T-helper 17 cell (primary cell): ENCODE measurements around the gene MDFI. TPM values are rescaled to one million over a fixed set of nuclear protein-coding genes. Genes with fewer than 3 reads are reported as not detected.

Experiments used
- ATAC-seq: fragments of 150-1000 bp; cut with Tn5 transposase; 2 replicates; pipeline ENCODE4 v1.10.0; 2021; ENCODE audit warnings: mild to moderate bottlenecking, moderate library complexity
- DNase-seq, 3 donors: peaks; one replicate each; pipeline versions ENCODE4 v3.0.0 to v3.0.0-alpha.2; 2020 to 2021
- H3K9me3 ChIP-seq: one replicate; pipeline ENCODE4 v1.7.0; 2013; ENCODE audit warnings: low read length, mild to moderate bottlenecking; ENCODE audit not compliant: control insufficient read depth, poor library complexity, severe bottlenecking
- H3K27ac Mint-ChIP-seq: one replicate; pipeline ENCODE4 v1.8.0; 2022; ENCODE audit warnings: mild to moderate bottlenecking, moderate library complexity, mixed read lengths
- H3K27me3 Mint-ChIP-seq: one replicate; pipeline ENCODE4 v1.8.0; 2022; ENCODE audit warnings: mixed read lengths
- H3K36me3 Mint-ChIP-seq: one replicate; pipeline ENCODE4 v1.8.0; 2022; ENCODE audit warnings: low read depth, mixed read lengths
- H3K4me1 Mint-ChIP-seq: one replicate; pipeline ENCODE4 v1.8.0; 2022; ENCODE audit warnings: mild to moderate bottlenecking, mixed read lengths
- H3K4me3 Mint-ChIP-seq: one replicate; pipeline ENCODE4 v1.8.0; 2022; ENCODE audit warnings: mild to moderate bottlenecking, moderate library complexity, mixed read lengths
- total RNA-seq, 4 donors: library from RNA in 2 of 4; stranded (reverse) in 2 of 4; gene quantifications; one replicate each; pipeline ENCODE4 v1.2.3 and lab custom pipeline; 2022 to 2026

The MDFI gene
- total RNA-seq, 2 donors from 2014 or later: not detected

GRCh38 chr6:41642090-41642959 is 4.1 kb downstream of the MDFI start:
- DNase-seq (no peak), ATAC-seq (no peak)
- Mint-ChIP-seq H3K4me3 (no peak overlapping the region), H3K27me3 (peaks cover 68% of the 10 kb centered on the region), H3K27ac (no peak overlapping the region), H3K36me3 (peaks cover 8% of the 10 kb centered on the region), H3K4me1 (peaks cover 21% of the 10 kb centered on the region)
- no peaks in the 10 kb centered on the region for H3K9me3 ChIP-seq

GRCh38 chr6:41642960-41643898 is 5.0 kb downstream of the MDFI start:
- H3K36me3 Mint-ChIP-seq: peaks cover 8% of the 10 kb centered on the region
- H3K27ac Mint-ChIP-seq: no peak overlapping the region
- no peaks in the 10 kb centered on the region for H3K9me3 ChIP-seq
- no peak overlapping the region for H3K4me3 Mint-ChIP-seq
- peaks cover 18% of the 10 kb centered on the region for H3K4me1 Mint-ChIP-seq
- peaks cover 65% of the 10 kb centered on the region for H3K27me3 Mint-ChIP-seq
- ATAC-seq (no peak), DNase-seq (no peak)

DNA sequence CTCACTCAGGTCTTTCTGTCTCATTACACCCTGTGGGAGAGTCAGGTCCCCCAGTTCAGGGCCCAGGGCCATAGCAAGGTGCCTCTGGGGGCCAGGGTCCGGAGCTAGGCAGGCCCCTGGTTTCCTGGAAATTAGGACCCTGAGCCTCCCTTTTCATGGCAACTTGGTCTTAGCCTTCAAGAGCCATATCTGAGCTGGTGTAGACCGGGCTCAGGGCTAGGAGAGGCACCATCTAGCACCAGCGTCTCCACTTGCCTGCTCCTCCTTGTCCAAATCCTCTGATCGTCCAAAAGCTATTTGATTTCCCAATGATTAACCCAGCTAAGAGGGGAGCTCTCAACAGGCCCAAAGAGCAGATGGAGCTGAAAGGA is 5.6 kb downstream of the MDFI start:
- Mint-ChIP-seq H3K4me1 (peaks cover 18% of the 10 kb centered on the region), H3K27ac (no peak overlapping the region), H3K4me3 (no peak overlapping the region), H3K36me3 (peaks cover 8% of the 10 kb centered on the region), H3K27me3 (peaks cover 69% of the 10 kb centered on the region)
- ATAC-seq (no peak), DNase-seq (no peak)
- H3K9me3 ChIP-seq: no peaks in the 10 kb centered on the region

DNA sequence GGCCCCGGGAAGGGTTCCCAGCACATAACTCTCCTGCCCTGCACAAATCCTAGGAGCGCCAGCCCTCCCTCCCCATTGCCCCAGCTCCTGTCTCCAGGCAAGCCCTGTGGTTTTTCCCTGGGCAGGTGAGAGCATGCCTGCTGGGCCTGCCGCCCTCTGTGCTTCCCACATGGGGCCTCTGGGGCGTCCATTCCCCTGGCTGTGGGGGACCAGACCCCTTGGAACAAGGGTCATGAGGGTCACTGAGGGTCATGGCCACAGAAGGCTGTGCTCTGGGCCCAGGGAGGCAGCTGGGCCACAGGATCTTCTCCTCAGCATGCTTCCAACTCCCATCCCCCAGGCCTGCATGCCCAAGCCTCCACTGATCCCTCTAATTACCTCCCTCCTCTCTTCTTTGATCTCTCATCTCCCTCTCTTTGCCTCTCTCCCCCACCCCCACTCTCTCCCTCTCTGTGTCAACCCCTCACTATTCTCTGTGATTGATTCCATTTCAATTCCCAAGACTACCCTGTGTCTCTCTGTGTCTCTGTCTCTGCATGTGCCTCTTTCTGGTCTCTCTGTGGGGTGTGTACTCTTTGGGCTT is 6.1 kb downstream of the MDFI start:
- ATAC-seq (no peak), DNase-seq (no peak)
- peaks cover 15% of the 10 kb centered on the region for H3K4me1 Mint-ChIP-seq
- peaks cover 8% of the 10 kb centered on the region for H3K36me3 Mint-ChIP-seq
- no peak overlapping the region for H3K4me3 Mint-ChIP-seq
- no peaks in the 10 kb centered on the region for H3K9me3 ChIP-seq
- no peak overlapping the region for H3K27ac Mint-ChIP-seq
- peaks cover 66% of the 10 kb centered on the region for H3K27me3 Mint-ChIP-seq

DNA sequence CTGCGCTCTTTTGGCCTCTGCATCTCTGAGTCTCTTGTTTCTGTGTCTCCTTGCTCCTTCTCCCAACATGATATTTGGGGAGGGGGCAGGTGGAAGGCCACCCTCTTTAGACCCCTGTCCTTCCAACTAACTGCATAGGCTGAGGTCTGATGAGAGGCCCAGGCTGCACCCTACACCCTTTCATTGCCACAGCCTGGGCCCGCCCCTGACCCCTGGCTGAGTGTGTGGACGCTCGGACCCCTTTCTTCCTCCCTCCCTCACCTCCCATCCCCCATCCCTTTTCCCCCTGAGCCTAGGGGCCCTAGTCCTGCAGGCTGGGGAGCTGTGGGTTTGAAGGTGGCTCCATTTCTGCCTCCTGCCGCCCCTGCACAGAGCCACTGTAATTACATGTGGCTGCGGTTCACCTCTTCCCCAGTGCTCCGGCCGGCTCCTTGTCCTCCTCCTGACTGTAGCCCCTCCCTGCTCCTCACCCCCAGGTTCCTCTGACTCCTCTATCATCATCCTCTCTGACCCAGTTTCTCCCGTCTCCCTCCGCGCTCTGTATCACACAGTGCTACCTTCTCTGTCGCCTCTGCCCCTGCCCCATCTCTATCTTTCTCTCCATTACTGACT is 6.8 kb downstream of the MDFI start:
- peaks cover 63% of the 10 kb centered on the region for H3K27me3 Mint-ChIP-seq
- ATAC-seq (no peak), DNase-seq (no peak)
- no peak overlapping the region for H3K27ac Mint-ChIP-seq
- H3K36me3 Mint-ChIP-seq: peaks cover 7% of the 10 kb centered on the region
- peaks cover 15% of the 10 kb centered on the region for H3K4me1 Mint-ChIP-seq
- H3K4me3 Mint-ChIP-seq: no peak overlapping the region
- no peaks in the 10 kb centered on the region for H3K9me3 ChIP-seq

GRCh38 chr6:41646026-41646795 is 7.9 kb downstream of the MDFI start:
- peaks cover 5% of the 10 kb centered on the region for H3K36me3 Mint-ChIP-seq
- no peak for ATAC-seq
- H3K27ac Mint-ChIP-seq: no peak overlapping the region
- DNase-seq: no peak
- H3K4me3 Mint-ChIP-seq: no peak overlapping the region
- peaks cover 15% of the 10 kb centered on the region for H3K4me1 Mint-ChIP-seq
- peaks cover 54% of the 10 kb centered on the region for H3K27me3 Mint-ChIP-seq
- H3K9me3 ChIP-seq: no peaks in the 10 kb centered on the region

- H3K9me3 ChIP-seq: no peaks in the 10 kb centered on the region
- Mint-ChIP-seq H3K4me3 (no peak overlapping the region), H3K27me3 (peaks cover 53% of the 10 kb centered on the region), H3K27ac (no peak overlapping the region), H3K36me3 (peaks cover 7% of the 10 kb centered on the region), H3K4me1 (peaks cover 15% of the 10 kb centered on the region)
- no peak for DNase-seq
- no peak for ATAC-seq
Observed at GRCh38 chr6:41647061-41647511, 8.8 kb downstream of the MDFI start.

DNA sequence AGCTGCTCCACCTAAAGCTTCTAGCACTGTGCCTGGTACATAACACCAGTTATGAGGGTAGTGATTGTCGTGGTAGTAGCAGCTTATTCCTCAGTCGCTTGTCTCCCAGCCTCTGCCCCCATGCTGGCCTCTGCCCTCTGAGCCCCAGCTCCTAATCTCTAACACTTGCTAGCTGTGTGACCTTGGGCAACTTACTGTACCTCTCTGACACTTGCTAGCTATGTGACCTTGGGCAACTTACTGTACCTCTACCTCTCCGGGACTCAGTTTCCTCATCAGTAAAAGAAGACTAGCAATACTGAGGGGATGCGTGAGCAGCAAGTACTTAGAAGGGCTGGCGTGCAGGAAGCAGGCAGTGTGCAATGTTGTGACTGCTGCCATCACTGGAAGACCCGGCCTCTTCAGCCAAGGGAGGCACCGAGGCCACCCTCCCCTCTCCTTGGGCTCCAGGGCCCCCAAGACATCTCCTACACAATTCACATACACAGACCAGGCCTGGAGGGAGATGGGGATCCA is 9.9 kb downstream of the MDFI start:
- peaks cover 11% of the 10 kb centered on the region for H3K4me1 Mint-ChIP-seq
- DNase-seq (no peak), ATAC-seq (no peak)
- H3K9me3 ChIP-seq: no peaks in the 10 kb centered on the region
- H3K27ac Mint-ChIP-seq: no peak overlapping the region
- H3K4me3 Mint-ChIP-seq: no peak overlapping the region
- peaks cover 49% of the 10 kb centered on the region for H3K27me3 Mint-ChIP-seq
- H3K36me3 Mint-ChIP-seq: peaks cover 7% of the 10 kb centered on the region

GRCh38 chr6:41648921-41649320 is 10.7 kb downstream of the MDFI start:
- Mint-ChIP-seq H3K4me3 (no peak overlapping the region), H3K27ac (no peak overlapping the region), H3K27me3 (peaks cover 53% of the 10 kb centered on the region), H3K36me3 (peaks cover 7% of the 10 kb centered on the region), H3K4me1 (peaks cover 7% of the 10 kb centered on the region)
- H3K9me3 ChIP-seq: no peaks in the 10 kb centered on the region
- no peak for DNase-seq
- no peak for ATAC-seq

GRCh38 chr6:41649596-41649995 is 11.3 kb downstream of the MDFI start:
- H3K27ac Mint-ChIP-seq: no peak overlapping the region
- no peak overlapping the region for H3K4me3 Mint-ChIP-seq
- DNase-seq (no peak), ATAC-seq (no peak)
- H3K4me1 Mint-ChIP-seq: peaks cover 6% of the 10 kb centered on the region
- no peaks in the 10 kb centered on the region for H3K9me3 ChIP-seq
- H3K36me3 Mint-ChIP-seq: peaks cover 7% of the 10 kb centered on the region
- H3K27me3 Mint-ChIP-seq: peaks cover 54% of the 10 kb centered on the region

- H3K4me1 Mint-ChIP-seq: peaks cover 4% of the 10 kb centered on the region
- H3K27me3 Mint-ChIP-seq: peaks cover 54% of the 10 kb centered on the region
Observed at GRCh38 chr6:41650120-41650519, 11.9 kb downstream of the MDFI start.

More at GRCh38 chr6:41650120-41650519, 11.9 kb downstream of the MDFI start:
- H3K9me3 ChIP-seq: no peaks in the 10 kb centered on the region
- Mint-ChIP-seq H3K4me3 (no peak overlapping the region), H3K27ac (no peak overlapping the region), H3K36me3 (peaks cover 7% of the 10 kb centered on the region)
- ATAC-seq (no peak), DNase-seq (no peak)
